Measurements from ENCODE around the gene ITGA2. TPM values are rescaled to one million over a fixed set of nuclear protein-coding genes. Genes with fewer than 3 reads are reported as not detected.
A peak's percentile ranks its signal among the peaks of the same experiment; 100 is the strongest.

Gene ITGA2
- total and polyA plus RNA-seq, 2 experiments from 2014 or later: 10.4 to 21.5 TPM

GRCh38 chr5:52998552-52999313, 9.6 kb downstream of the ITGA2 start:
- H3K4me2 ChIP-seq (ENCODE audit: unreplicated experiment): peak overlapping the region; percentile 28
- peak overlapping the region; percentile 62 for H3K9ac ChIP-seq
- DNase-seq: no peak
- no peak for TF ChIP-seq EZH2 (IDR thresholded peaks at IDR 0.05; ENCODE audit: insufficient read depth, poor library complexity, severe bottlenecking)
- no peak for TF ChIP-seq EZH2phosphoT487 (IDR thresholded peaks at IDR 0.05; ENCODE audit: insufficient read depth, low read depth)
- peaks cover 75% of the 10 kb centered on the region for H3F3A ChIP-seq (ENCODE audit: insufficient read depth)
- peak overlapping the region; percentile 82 for H3K27ac ChIP-seq
- no peak overlapping the region for H2AFZ ChIP-seq
- WGBS, 2 experiments (ENCODE audit: low coverage in 1 of 2, low lambda C conversion rate in 2 of 2, missing lambda C conversion rate in 2 of 2): 76 to 79% methylated on average over 2 of the region's 2 CpGs
- H3K4me1 ChIP-seq (ENCODE audit: insufficient read depth): peaks cover 46% of the 10 kb centered on the region
- no peaks in the 10 kb centered on the region for H4K20me1 ChIP-seq (ENCODE audit: insufficient read depth)
- H3K27me3 ChIP-seq (replicated peaks; ENCODE audit: insufficient read depth): no peaks in the 10 kb centered on the region
- H3K4me3 ChIP-seq: no peak overlapping the region
- in situ Hi-C loops (cut with MboI): no loop called here
- 0 out of 2 replicates have a peak, but pooled peaks cover 3% of the 10 kb centered on the region for H3K36me3 ChIP-seq (ENCODE audit: low read depth)
- no peaks in the 10 kb centered on the region for H3K9me2 ChIP-seq (ENCODE audit: insufficient read depth)
- no peaks in the 10 kb centered on the region for H3K9me3 ChIP-seq (ENCODE audit: low read depth)
- H3K79me2 ChIP-seq (ENCODE audit: insufficient read depth): peaks cover 98% of the 10 kb centered on the region

DNA sequence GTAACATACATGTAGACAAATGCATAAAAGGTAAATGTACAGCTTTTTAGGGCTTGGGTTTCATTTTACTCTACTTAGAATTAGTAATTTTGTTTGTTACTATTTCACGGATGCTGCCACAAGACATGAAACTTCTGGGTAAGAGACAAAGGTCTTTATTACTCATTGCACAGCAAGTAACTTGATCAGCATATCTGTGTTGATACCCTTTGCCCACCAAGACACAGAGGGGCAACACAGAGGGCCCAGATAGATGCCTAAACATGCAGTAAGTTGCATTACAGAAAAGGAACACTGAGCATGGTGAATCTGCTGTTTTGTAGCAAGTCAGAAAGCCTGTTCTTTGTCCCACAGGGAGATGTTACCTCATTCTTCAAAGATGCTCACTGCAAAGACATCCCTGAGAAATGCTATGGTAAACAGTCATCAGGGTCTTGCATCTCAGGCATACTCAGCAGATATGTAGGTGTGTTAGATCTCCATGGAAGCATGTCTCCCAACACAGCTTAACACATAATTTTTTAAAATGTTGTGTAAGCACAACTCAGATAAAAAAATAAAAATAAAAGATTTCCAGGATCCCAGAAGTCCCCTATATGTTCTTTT, 10.3 kb downstream of the ITGA2 start:
- Histone ChIP-seq H3K27me3 (replicated peaks; ENCODE audit: insufficient read depth) (no peaks in the 10 kb centered on the region), H3K79me2 (ENCODE audit: insufficient read depth) (peaks cover 98% of the 10 kb centered on the region), H2AFZ (no peak overlapping the region), H3K9me3 (ENCODE audit: low read depth) (no peaks in the 10 kb centered on the region), H3K4me2 (ENCODE audit: unreplicated experiment) (peak overlapping the region; percentile 28), H3K9me2 (ENCODE audit: insufficient read depth) (no peaks in the 10 kb centered on the region), H3K27ac (peak overlapping the region; percentile 82), H3F3A (ENCODE audit: insufficient read depth) (peaks cover 76% of the 10 kb centered on the region), H3K36me3 (ENCODE audit: low read depth) (0 out of 2 replicates have a peak, but pooled peaks cover 3% of the 10 kb centered on the region), H4K20me1 (ENCODE audit: insufficient read depth) (no peaks in the 10 kb centered on the region), H3K9ac (peak overlapping the region; percentile 62), H3K4me3 (no peak overlapping the region), H3K4me1 (ENCODE audit: insufficient read depth) (peaks cover 46% of the 10 kb centered on the region)
- WGBS, 2 experiments (ENCODE audit: low coverage in 1 of 2, low lambda C conversion rate in 2 of 2, missing lambda C conversion rate in 2 of 2): 68 to 75% methylated on average over 1 of the region's 1 CpG
- DNase-seq: peak; percentile 89
- in situ Hi-C loops (cut with MboI): no loop called here
- TF ChIP-seq EZH2phosphoT487 (IDR thresholded peaks at IDR 0.05; ENCODE audit: insufficient read depth, low read depth) (no peak), EZH2 (IDR thresholded peaks at IDR 0.05; ENCODE audit: insufficient read depth, poor library complexity, severe bottlenecking) (no peak)

- no peaks in the 10 kb centered on the region for H3K9me3 ChIP-seq (ENCODE audit: low read depth)
- 0 out of 2 replicates have a peak, but pooled peaks cover 3% of the 10 kb centered on the region for H3K36me3 ChIP-seq (ENCODE audit: low read depth)
- peak overlapping the region; percentile 82; the same call in 1 of the 2 replicates for H3K27ac ChIP-seq
- 98 to 100% methylated on average over 4 of the region's 4 CpGs for WGBS, 2 experiments (ENCODE audit: low coverage in 1 of 2, low lambda C conversion rate in 2 of 2, missing lambda C conversion rate in 2 of 2)
- H3K4me1 ChIP-seq (ENCODE audit: insufficient read depth): peaks cover 56% of the 10 kb centered on the region
- peak; percentile 55 for DNase-seq
- H4K20me1 ChIP-seq (ENCODE audit: insufficient read depth): no peaks in the 10 kb centered on the region
- H3K79me2 ChIP-seq (ENCODE audit: insufficient read depth): peaks cover 97% of the 10 kb centered on the region
- no peak for TF ChIP-seq EZH2 (IDR thresholded peaks at IDR 0.05; ENCODE audit: insufficient read depth, poor library complexity, severe bottlenecking)
- no peak for TF ChIP-seq EZH2phosphoT487 (IDR thresholded peaks at IDR 0.05; ENCODE audit: insufficient read depth, low read depth)
- H3K27me3 ChIP-seq (replicated peaks; ENCODE audit: insufficient read depth): no peaks in the 10 kb centered on the region
- H2AFZ ChIP-seq: no peak overlapping the region
- H3K9ac ChIP-seq: no peak overlapping the region
- H3F3A ChIP-seq (ENCODE audit: insufficient read depth): peaks cover 85% of the 10 kb centered on the region
- H3K4me2 ChIP-seq (ENCODE audit: unreplicated experiment): no peak overlapping the region
- in situ Hi-C loops (cut with MboI): no loop called here
- H3K9me2 ChIP-seq (ENCODE audit: insufficient read depth): no peaks in the 10 kb centered on the region
- H3K4me3 ChIP-seq: no peak overlapping the region
Observed at GRCh38 chr5:53001541-53001940, 12.4 kb downstream of the ITGA2 start.

- H3K9me2 ChIP-seq (ENCODE audit: insufficient read depth): no peaks in the 10 kb centered on the region
- H3K9ac ChIP-seq: no peak overlapping the region
- no peak overlapping the region for H2AFZ ChIP-seq
- H3K4me1 ChIP-seq (ENCODE audit: insufficient read depth): peaks cover 56% of the 10 kb centered on the region
- in situ Hi-C loops (cut with MboI): no loop called here
- TF ChIP-seq EZH2 (IDR thresholded peaks at IDR 0.05; ENCODE audit: insufficient read depth, poor library complexity, severe bottlenecking): no peak
- no peak for TF ChIP-seq EZH2phosphoT487 (IDR thresholded peaks at IDR 0.05; ENCODE audit: insufficient read depth, low read depth)
- H3K79me2 ChIP-seq (ENCODE audit: insufficient read depth): peaks cover 94% of the 10 kb centered on the region
- no peak overlapping the region for H3K4me2 ChIP-seq (ENCODE audit: unreplicated experiment)
- no peak overlapping the region for H3K27ac ChIP-seq
- H3K4me3 ChIP-seq: no peak overlapping the region
- 73 to 87% methylated on average over 1 of the region's 1 CpG for WGBS, 2 experiments (ENCODE audit: low coverage in 1 of 2, low lambda C conversion rate in 2 of 2, missing lambda C conversion rate in 2 of 2)
- H3K36me3 ChIP-seq (ENCODE audit: low read depth): 0 out of 2 replicates have a peak, but pooled peaks cover 3% of the 10 kb centered on the region
- H3K27me3 ChIP-seq (replicated peaks; ENCODE audit: insufficient read depth): no peaks in the 10 kb centered on the region
- H3K9me3 ChIP-seq (ENCODE audit: low read depth): no peaks in the 10 kb centered on the region
- H4K20me1 ChIP-seq (ENCODE audit: insufficient read depth): no peaks in the 10 kb centered on the region
- no peak for DNase-seq
- peaks cover 85% of the 10 kb centered on the region for H3F3A ChIP-seq (ENCODE audit: insufficient read depth)
Observed at GRCh38 chr5:53002491-53002890, 13.3 kb downstream of the ITGA2 start.

Measured in GM23248 (cell line).